CD4-positive, alpha-beta T cell treated with Interleukin-2 at 100 ng/mL for 4 hours (primary cell): ENCODE measurements around the gene PGLYRP3.

ENCODE experiments used
- DNase-seq: peaks from one replicate; pipeline ENCODE4 v3.0.0-alpha.2; 2020; ENCODE audit warnings: low spot score

PGLYRP3 gene

DNA sequence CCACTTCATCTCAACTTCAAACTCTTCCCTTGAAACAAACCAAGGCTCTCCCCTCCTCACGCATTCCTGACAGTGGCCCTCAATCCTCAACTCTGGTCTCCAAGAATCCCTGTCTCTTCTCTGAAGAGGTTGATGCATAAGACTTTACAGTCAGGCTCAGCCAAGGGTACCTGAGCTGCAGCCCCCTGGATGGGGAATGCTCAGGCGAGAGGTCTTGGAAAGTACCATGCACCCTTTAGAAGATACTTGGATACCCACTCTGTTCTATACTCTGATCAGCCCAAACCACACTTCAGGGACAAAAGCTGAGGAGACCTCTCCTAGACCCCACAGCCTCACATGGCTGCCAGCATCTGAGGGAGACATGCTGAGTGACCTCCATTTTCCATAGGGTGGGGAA lies 536 bp upstream of the PGLYRP3 start:
- DNase-seq = no peak

DNA sequence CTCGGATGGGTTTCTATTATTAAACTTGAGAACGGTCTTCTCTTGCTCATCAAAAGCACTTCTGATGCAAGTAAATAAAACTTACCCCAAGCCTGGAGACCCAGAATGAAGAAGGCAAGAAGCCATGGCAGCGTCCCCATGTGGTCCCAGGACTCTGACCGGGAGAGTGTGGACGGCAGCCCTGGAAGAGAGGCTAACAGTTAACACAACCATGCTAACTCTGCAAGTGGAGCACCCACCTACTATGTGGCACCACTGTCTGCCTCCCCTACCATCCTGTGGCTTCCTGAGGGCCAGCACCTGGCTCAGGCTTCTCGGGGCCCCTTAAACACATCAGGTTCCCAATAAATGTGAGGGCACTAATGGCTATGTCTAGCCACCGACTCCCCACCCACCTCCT lies 2.2 kb downstream of the PGLYRP3 start:
- no peak for DNase-seq

DNA sequence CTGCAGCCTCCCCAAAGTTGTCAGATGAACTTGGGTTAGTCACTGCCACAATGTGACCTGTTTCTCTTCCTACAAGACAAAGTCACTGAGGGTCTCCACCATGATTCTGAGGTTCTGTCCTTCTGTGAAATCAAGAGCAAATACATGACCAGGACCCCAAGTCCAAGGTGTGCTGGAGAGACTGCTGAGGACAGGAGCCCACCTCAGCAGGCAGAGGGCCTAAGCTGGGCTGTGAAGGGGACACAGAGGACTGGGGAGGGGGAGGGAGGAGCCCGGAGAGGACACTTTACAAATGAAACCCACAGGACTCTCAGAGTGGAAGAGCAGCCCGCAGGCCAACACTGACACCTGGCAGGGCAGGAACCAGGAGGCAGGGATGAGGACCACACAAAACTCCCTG lies 3.3 kb downstream of the PGLYRP3 start:
- no peak for DNase-seq

DNA sequence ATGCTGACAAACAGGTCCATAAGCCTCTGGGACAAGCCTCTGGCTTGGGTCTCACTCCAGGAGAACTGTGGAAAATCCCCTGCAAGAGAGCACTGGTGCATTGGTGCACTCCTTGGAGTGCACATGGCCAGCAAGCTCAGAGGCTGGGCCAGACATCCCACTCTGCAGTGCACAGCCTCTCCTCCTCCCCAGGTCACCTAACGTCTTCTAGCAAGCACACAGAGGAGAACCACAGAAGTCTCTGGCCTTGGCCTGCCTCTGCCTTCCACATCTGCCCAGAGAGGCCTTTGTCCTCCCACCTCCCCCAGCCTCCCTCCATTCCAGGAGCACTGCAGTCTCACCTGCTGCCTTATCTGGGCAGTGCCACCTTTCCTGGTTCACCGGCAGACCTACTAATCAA lies 4.2 kb downstream of the PGLYRP3 start:
- no peak for DNase-seq

DNA sequence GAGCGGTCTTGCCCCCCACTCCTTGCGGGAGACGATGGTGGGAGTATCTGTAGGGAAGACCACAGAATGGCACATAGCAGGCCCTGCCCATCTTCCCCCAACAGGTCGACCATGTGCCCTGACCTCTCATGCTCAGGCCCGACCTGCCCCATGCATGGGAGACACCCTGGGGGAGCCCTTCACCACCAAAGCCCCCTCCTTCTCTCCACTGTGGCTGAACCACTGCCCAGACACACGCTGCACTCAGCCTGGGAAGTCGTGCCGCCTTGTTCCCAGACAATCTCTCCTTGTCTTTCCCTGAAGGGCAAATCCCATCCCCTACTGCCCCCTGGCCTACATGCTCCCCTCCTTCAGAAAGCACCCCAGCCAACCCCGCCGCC lies 5.5 kb downstream of the PGLYRP3 start:
- DNase-seq = no peak

DNA sequence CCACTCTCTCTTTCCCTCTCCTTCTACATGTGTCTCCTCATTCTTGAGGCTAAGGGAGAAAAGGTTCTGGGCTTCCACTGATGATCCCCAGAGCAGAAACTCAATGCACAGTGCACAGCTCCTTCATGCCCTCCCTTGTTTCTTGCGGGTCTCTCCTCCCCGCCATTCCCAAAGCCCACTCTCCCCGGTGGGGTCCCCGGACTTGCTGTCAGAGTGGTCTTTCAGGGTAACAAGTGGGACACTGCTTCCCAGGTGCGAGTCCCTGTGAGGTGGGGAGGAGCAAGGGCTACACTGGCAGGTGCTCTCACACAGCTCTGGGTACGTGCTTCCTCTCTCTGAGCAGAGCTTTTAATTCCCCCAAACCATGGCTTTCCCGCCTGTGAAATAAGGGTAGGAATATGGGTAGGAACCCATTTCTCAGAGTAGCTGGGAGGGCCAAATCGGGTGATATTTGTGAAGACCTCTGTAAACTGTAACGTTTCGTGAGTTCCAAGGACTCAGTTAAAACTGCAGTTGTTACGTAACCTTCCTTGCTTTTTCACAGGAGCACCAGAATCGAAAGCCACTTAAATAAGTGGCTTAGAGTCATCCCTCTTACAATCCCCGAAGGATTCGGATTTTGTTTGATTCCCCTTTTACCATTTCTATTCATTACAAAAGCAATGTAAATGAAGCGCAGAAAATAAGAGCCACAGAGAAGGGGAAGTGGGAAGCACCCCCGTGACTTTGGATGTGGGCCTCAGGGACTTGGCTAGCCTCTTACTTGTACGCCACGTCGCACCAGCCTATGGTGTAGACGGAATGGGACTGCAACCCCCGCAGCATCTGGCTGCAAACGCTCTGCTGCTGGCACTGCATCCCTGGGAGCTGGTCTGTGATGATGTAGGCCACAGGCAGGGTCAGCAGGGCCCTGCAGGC lies 6.2 kb downstream of the PGLYRP3 start:
- DNase-seq = no peak

DNA sequence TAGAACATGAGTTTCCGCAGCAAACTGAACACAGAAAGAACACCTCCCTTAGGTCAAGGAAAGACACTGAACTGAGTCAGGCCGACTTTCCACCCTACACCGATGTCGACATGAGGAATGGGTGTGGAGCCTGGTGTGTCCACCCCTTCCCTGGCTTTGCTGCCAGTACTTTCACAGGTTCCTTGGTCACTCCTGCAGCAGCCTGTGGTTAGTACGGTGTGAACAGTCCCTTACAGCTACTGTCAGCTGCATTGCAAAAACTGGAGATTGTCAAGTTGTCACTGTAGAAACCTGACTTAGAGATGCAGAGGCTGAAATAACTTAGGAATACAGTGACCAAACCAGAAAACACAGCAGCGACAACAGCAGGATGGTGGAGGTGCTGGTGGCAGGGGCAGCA lies 7.1 kb downstream of the PGLYRP3 start:
- no peak for DNase-seq

DNA sequence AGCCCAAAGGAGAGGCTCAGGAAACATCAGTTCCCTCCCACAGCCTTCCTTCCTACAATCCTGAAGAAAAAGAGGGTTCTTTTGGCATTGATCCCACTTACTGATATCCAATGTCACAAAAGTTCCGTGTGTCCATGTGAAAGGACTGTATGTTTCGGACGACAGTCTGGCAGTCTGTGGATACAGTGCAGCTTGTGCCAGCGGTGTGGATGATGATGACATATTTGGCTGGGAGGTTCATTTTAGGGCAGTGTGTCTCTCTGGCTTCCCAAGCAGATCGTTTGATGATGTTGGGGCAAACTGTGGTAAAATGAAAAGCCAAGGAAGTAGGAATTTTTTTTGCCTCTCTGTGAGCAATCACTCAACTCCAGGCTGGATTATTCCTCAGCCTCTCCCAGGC lies 10.4 kb downstream of the PGLYRP3 start:
- DNase-seq = no peak

DNA sequence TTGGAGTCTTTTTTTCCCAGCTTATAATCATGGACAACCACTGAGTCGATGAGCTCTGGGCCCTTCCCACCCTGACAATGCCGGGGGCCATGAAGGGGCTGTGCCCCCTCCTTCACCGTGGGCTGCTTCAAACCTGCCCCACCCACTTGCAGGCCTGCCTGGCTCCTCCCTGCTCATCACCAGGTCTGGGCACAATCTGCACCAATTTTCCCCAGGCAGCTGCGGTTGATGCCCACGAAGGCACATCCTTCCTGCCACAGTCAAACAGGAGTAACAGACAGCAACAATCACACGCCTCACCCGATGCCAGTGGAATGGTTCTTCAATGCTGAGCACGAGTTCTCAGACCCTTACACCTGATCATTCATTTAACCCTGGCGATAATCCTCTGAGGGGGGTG lies 18.9 kb downstream of the PGLYRP3 start:
- no peak for DNase-seq

DNA sequence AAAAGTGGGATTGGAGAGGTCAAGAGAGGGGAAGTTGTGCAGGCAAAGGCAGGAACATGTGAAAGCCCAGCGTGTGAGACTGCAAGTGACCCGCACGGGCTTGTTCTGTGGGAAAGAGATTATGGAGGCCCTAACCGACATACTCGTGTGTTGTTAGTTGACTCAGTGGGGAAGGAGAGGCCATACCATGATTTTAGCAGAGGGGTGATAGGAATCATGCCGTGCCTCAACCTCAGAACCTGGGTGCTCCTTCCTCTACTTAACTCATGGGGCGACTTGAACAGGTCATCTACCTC lies 19.3 kb downstream of the PGLYRP3 start:
- DNase-seq = no peak

DNA sequence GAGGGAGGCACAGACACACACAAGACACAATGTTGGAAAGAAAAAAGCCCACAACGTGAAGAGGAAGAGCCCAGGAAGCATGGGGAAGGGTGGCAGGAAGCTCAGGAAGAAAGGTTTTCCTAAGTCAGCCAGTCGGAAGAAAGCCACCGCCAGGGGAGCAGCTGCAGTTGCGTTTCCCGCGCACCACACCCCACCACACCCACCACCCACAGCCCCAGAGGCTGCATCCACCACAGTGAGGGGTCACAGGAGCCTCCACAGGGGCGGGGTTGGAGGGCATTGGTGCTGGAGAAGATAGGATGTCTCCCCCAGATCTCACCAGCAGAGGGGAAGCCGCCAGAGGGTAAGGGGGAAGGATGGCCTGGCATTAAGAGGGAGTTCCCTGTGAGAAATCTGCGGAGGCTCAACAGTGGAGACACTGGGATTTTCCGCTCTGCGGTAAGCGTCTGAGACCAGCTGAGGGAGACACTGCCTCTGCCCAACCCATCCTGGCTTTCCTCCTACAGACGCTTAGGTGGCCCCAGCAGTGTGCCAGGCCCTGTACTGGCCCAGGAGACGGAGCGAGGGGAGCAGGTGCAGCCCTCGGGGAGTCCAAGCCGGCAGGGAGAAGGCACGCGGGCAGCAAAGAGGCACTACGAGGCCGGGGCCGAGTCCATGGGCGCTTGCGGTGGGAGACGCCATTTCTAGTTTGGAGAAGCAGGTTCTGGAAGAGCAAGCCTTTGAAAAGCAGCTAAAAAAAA lies 19.8 kb downstream of the PGLYRP3 start:
- DNase-seq = no peak

DNA sequence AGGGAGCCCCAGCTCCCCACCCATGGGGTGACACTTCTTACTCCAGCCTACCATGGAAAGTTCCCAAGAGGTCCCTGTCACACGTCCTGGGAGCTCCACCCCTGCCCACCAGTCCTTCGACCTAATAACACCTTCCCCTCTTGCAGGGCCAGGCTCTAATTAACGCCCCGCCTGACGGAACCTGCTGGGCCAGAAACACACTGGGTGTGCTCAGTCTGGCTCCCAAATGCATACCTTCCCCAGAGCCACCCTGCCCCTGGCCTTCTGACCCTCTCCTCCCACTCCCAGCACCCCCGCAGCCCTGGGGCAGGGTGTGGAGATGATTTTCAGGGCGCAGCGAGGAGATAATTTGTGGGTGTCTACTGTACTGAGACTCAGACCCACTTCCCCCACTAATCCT lies 20.6 kb downstream of the PGLYRP3 start:
- no peak for DNase-seq

DNA sequence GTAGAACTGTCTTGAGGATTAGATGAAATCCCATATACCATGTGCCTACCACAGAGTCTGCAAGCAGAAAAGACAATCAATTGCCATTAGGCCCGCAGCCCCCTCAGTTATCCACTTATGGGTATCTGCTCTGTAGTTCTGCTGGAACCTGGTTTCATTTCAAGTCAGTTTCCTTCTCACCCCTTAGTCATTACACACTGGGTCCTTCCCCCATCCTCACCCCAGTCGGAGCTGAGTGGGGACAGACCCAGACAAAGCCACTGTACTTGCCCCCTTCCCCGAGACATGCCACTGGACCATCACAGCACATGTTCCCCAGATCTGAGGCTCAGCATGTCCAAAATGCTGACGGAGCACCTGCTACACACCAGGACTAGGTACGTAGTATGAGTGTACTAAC lies 21.2 kb downstream of the PGLYRP3 start:
- no peak for DNase-seq

DNA sequence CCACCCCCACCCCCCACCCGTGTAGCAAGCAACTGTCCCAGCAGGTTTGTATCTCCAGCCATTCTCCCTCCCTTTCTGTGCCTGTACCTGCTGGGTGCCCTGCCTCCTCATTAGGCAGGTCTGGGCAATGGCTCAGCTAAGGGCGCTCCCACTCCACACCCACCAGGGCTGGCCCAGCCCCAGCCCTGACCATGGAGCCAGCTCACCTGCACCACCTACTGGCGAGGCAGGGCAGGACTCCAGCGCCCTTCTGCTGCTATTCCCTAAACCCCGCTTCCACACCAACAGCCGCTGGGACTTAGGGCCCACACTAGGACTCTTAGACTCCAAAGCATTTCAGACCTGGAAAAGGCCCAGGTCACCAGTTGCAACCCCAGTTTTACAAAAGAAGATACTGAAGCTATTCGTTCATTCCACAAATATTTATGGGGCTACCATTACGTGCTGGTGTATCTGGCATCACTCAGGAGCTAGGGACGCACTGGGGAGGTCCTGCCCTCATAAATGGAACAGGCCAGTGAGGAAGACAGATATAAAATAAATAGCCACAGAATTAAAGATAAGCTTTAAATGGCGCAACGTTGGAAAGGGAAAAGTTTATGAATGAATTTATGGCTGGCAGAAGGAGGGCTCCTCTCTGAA lies 24.0 kb downstream of the PGLYRP3 start:
- DNase-seq = no peak

DNA sequence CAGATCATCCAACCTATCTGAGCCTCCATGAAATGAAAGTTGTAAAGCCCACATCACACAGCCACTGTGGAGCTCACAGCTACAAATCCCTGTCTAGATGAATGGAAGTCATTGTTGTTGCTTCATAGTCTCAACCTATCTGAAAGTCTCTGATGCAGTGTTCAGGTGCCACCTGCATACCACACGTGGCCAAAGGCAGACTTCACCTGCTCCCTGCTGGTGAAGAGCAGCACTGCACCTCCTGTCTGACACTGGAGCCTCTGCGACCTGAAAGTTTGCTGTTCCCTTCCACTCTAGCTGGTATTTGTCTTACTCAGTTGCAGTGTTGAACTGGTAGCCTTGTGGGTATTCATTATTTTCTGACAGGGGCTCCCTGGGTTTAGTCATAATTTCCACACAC lies 34.9 kb downstream of the PGLYRP3 start:
- DNase-seq = peak; percentile 32

DNA sequence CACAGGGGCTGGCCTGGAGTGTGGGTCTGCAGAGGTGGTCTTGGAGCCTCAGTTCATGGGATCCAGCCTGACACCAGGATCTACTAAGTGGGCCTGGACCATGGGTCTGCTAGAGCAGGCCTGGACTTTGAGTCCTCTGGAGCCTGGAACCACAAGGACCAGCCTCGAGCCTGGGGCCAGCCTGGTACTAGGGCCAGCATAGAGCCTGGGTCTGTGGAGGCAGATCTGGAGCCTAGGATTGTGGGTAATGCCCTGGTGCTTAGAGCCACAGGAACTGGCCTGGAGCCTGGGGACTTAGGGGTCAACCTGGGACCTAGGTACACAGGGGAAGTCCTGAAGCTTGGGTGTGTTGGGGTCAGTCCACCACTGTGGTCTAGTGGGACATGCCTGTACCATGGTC lies 40.6 kb downstream of the PGLYRP3 start:
- DNase-seq = no peak

DNA sequence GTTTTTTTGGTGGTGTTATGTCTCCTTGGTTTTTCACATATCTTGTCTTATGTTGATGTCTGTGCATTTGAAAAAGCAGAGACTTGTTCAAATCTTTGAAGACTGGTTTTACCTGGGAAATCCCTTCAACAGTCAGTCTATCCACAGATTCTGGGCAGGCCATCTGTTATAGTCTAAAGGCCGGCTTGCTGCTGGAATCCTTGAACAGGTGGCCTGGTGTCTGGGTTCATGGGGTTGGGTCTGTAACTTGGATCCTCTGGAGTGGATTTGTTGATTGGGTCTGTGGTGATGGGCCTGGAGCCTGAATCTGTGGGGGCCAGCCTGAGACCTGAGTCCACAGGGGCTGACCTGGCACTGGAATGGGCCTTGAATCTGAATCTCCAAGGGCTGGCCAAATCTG lies 41.0 kb downstream of the PGLYRP3 start:
- no peak for DNase-seq

DNA sequence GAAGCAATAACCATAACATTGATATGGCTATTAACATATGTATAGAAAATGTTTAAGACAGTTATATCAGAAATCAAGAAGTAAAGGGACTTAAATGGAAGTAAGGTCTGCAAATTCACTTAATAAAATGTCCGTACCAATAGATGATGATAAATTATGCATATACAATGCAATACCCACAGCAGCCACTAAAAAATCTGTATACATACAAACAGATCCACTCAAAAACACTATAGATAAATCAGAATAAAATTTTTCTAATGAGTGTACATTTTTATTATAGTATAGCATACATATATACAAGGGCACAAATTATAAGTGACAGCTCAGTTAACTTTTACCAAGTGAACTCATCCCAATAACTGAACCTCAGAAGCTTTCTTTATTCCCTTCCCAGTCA lies 47.3 kb downstream of the PGLYRP3 start:
- DNase-seq = no peak

DNA sequence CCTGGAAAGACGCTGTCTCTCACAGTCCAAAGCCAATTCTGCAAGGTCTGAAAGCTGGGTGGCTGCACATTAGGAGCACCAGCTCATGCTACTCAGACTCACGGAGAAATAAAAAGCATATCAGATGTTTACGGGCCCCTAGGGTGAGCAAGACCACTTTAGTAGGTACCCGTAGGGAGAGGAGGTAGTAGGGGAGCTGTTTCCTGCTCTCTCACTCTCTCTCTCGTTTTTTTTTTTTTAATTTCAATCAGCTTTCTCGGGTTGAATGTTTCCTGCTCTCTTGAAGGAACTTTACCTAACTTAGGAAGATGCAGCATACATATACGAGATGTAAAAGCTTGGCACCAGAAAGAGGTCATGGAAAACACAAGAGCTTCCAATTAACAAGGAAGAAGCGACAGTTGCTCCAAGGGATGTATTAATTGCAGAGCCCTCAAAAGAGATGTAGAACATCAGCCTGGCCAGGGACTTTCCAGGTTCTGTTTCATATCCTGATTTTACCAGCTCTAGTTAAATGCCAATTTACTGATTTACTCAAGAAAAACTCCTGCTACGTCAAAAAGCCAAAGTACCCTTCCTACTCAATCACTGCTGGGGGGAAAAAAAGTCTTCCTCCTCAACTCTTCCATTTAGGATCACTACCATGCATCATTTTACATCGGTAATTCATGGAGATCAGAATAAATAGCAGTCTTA lies 50.1 kb downstream of the PGLYRP3 start:
- DNase-seq = no peak

DNA sequence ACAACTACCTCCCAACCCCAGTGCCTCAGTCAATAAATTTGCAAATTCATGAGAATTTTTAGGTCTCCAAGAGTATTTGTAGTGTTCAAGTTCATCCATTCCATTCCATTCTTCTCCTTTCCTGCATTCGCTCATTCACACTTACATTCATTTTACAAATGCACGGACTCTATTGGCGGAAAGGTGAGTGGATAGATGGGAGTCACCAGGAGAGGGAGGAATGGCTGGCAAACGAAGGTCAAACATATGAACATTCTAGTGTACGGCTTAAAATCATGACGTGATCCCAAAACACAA lies 50.7 kb downstream of the PGLYRP3 start:
- DNase-seq = no peak

DNA sequence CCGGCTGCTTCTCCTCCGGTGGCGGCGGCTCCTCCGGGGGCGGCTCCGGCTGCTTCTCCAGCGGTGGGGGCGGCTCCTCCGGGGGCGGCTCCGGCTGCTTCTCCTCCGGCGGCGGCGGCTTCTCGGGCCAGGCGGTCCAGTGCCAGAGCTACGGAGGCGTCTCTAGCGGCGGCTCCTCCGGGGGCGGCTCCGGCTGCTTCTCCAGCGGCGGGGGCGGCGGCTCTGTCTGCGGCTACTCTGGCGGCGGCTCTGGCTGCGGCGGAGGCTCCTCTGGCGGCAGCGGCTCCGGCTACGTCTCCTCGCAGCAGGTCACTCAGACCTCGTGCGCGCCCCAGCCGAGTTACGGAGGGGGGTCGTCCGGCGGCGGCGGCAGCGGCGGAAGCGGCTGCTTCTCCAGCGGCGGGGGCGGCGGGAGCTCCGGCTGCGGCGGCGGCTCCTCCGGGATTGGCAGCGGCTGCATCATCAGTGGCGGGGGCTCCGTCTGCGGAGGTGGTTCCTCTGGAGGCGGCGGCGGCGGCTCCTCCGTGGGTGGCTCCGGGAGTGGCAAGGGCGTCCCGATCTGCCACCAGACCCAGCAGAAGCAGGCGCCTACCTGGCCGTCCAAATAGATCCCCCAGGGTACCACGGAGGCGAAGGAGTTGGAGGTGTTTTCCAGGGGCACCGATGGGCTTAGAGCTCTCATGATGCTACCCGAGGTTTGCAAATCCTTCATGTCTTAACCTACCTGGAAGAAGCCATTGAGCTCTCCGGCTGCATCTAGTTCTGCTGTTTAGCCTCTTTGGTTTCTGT lies 51.3 kb downstream of the PGLYRP3 start:
- peak; percentile 16 for DNase-seq
